Ascending aorta (tissue), 2 donors: ENCODE data around the gene HCAR3. TPM values are rescaled to one million over a fixed set of nuclear protein-coding genes. Genes with fewer than 3 reads are reported as not detected.
"Not testable (repeated sequence)": the region's sequence is repeated elsewhere in the genome, so short reads cannot be mapped to it uniquely, and the experiment has no call there.

Experiments used
- DNase-seq, 2 donors: peaks; one replicate each; pipeline ENCODE4 v3.0.0-alpha.2; 2019; ENCODE audit warnings: low spot score in 2 of 2
- H3K27ac ChIP-seq, 2 donors: fragments of 200-600 bp; sonication (generic); one replicate each; pipeline ENCODE4 v1.5.1; 2016 to 2017; ENCODE audit warnings: mild to moderate bottlenecking in 1 of 2
- H3K27me3 ChIP-seq: fragments of 200-600 bp; sonication (generic); one replicate; pipeline ENCODE4 v1.5.1; 2017
- H3K36me3 ChIP-seq, 2 donors: fragments of 200-600 bp; sonication (generic); one replicate each; pipeline ENCODE4 v1.5.1; 2016
- H3K4me1 ChIP-seq, 2 donors: fragments of 200-600 bp; sonication (generic); one replicate each; pipeline ENCODE4 v1.5.1; 2016 to 2017; ENCODE audit warnings: mild to moderate bottlenecking in 1 of 2
- H3K4me3 ChIP-seq, 2 donors: fragments of 200-600 bp; sonication (generic); one replicate each; pipeline ENCODE4 v1.5.1; 2016 to 2017; ENCODE audit warnings: mild to moderate bottlenecking in 1 of 2
- H3K9me3 ChIP-seq, 2 donors: fragments of 200-600 bp; sonication (generic); one replicate each; pipeline ENCODE4 v1.5.1; 2016
- intact Hi-C: fragments of 100-400 bp; cut with DNase I; formaldehyde crosslinking; loops from one replicate; pipeline ENCODE4 v1.15.1; 2023
- total RNA-seq: library from RNA; depleted of rRNA; stranded (reverse); fragments of >200 nt; gene quantifications from one replicate; pipeline ENCODE4 v1.1.0, GENCODE V29; 2016
- TF ChIP-seq, protein P1 (sequence below), 3 experiments: fragments of 200-600 bp in 2 of 3; fragments of 450-650 bp in 1 of 3; sonication (generic) in 2 of 3; IDR thresholded peaks; one replicate each; pipeline ENCODE4 v1.5.1; 2016 to 2019; ENCODE audit warnings: antibody characterized with exemption in 3 of 3, mild to moderate bottlenecking in 1 of 3, moderate library complexity in 1 of 3

HCAR3 gene
- total RNA-seq, 1 donor from 2014 or later, result not detected

DNA sequence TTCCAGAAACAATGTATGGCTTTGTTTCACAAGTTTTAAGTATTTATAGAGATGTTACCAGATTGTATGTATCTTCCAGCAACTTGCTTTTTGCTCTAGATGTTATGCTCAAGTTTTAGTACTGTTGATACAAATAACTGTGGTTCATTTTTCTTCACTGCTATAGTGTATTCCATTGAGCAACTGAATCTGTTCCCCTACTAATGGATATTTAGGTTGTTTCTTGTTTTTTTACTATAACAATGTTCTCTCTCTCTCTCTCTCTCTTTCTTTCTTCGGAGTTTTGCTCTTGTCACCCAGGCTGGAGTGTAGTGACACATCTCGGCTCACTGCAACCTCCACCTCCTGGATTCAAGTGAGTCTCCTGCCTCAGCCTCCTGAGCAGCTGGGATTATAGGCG, 30.1 kb downstream of the HCAR3 start:
- H3K9me3 ChIP-seq, result no peaks in the 10 kb centered on the region
- intact Hi-C loops, result no loop called here
- no peak overlapping the region for H3K4me3 ChIP-seq

GRCh38 chr12:122684297-122684813, 32.3 kb downstream of the HCAR3 start:
- Histone ChIP-seq H3K27ac (no peak overlapping the region), H3K27me3 (no peaks in the 10 kb centered on the region), H3K9me3 (no peaks in the 10 kb centered on the region), H3K36me3 (no peaks in the 10 kb centered on the region), H3K4me3 (no peak overlapping the region), H3K4me1 (no peaks in the 10 kb centered on the region)
- TF ChIP-seq, protein P1, sequence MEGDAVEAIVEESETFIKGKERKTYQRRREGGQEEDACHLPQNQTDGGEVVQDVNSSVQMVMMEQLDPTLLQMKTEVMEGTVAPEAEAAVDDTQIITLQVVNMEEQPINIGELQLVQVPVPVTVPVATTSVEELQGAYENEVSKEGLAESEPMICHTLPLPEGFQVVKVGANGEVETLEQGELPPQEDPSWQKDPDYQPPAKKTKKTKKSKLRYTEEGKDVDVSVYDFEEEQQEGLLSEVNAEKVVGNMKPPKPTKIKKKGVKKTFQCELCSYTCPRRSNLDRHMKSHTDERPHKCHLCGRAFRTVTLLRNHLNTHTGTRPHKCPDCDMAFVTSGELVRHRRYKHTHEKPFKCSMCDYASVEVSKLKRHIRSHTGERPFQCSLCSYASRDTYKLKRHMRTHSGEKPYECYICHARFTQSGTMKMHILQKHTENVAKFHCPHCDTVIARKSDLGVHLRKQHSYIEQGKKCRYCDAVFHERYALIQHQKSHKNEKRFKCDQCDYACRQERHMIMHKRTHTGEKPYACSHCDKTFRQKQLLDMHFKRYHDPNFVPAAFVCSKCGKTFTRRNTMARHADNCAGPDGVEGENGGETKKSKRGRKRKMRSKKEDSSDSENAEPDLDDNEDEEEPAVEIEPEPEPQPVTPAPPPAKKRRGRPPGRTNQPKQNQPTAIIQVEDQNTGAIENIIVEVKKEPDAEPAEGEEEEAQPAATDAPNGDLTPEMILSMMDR (IDR thresholded peaks at IDR 0.05), result no peak
- DNase-seq, result no peak
- intact Hi-C loops, result no loop called here

More for the DNA sequence above, 30.1 kb downstream of the HCAR3 start:
- TF ChIP-seq, protein P1 (IDR thresholded peaks at IDR 0.05), result no peak
- Histone ChIP-seq H3K27ac (no peak overlapping the region), H3K27me3 (no peaks in the 10 kb centered on the region), H3K4me1 (no peaks in the 10 kb centered on the region), H3K36me3 (no peaks in the 10 kb centered on the region)
- no peak for DNase-seq

DNA sequence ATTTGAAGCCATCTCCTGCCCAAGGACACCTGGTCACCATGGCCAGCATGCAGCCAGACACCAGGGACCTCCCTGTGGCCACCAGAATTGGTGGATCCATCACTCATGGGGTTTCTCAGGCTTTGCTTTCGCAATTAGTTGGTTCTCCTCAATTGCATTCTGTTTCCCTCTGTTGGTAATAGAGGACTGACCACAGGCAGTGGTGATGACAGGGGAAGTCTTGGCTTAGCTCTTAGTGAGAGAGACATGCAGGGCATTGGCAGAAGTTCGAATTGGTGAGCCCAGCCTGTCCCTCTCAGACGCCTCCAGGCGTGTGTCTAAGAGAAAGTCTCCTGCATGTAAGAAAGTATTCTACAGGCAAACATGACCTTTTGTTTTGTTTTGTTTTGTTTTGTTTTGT, 34.8 kb downstream of the HCAR3 start:
- H3K4me3 ChIP-seq, result no peak overlapping the region
- H3K27me3 ChIP-seq, result no peaks in the 10 kb centered on the region
- intact Hi-C loops, result no loop called here
- no peaks in the 10 kb centered on the region for H3K36me3 ChIP-seq
- DNase-seq, result no peak
- H3K27ac ChIP-seq, result no peak overlapping the region
- H3K4me1 ChIP-seq, result no peaks in the 10 kb centered on the region
- H3K9me3 ChIP-seq, result no peaks in the 10 kb centered on the region
- TF ChIP-seq, protein P1 (IDR thresholded peaks at IDR 0.05), result no peak

GRCh38 chr12:122680989-122681388, 35.6 kb downstream of the HCAR3 start:
- H3K4me3 ChIP-seq, H3K4me1 ChIP-seq, H3K36me3 ChIP-seq, H3K9me3 ChIP-seq, H3K27ac ChIP-seq, H3K27me3 ChIP-seq, intact Hi-C loops, DNase-seq: not testable (repeated sequence)

DNA sequence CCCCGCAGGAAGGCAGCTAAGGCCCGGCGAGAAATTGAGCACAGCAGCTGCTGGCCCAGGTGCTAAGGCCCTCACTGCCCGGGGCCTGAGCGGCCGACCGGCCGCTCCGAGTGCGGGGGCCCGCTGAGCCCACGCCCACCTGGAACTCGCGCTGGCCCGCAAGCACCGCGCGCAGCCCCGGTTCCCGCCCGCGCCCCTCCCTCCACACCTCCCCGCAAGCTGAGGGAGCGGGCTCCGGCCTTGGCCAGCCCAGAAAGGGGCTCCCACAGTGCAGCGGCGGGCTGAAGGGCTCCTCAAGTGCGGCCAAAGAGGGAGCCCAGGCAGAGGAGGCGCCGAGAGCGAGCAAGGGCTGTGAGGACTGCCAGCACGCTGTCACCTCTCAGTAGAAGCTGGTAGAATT, 39.8 kb downstream of the HCAR3 start:
- intact Hi-C loops, DNase-seq: not testable (repeated sequence)

GRCh38 chr12:122676015-122676414, 40.6 kb downstream of the HCAR3 start:
- H3K9me3 ChIP-seq, H3K4me1 ChIP-seq, H3K36me3 ChIP-seq, DNase-seq, intact Hi-C loops, H3K4me3 ChIP-seq, H3K27ac ChIP-seq, H3K27me3 ChIP-seq: not testable (repeated sequence)

More for the DNA sequence above, 39.8 kb downstream of the HCAR3 start:
- not testable (repeated sequence) for H3K9me3 ChIP-seq, H3K4me1 ChIP-seq, H3K36me3 ChIP-seq, H3K27me3 ChIP-seq, H3K27ac ChIP-seq, H3K4me3 ChIP-seq

DNA sequence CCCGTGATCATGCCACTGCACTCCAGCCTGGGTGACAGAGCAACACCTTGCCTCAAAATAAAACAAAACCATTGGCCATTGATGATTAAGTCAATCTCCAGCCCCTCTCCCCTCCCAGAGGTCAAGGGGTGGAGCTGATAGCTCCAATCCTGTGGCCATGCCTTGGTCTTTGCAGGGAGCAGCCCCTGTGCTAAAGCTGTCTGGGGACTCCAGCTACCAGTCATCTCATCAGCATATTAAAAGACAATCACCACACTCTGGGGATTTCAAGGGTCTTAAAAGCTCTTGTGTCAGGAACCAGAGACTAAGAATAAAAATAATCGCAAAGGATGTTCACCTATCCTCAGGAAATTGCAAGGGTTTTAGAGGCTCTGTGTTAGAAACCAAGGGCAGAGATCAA, 44.1 kb downstream of the HCAR3 start:
- H3K36me3 ChIP-seq, result no peaks in the 10 kb centered on the region
- H3K27ac ChIP-seq, result no peak overlapping the region
- TF ChIP-seq, protein P1 (IDR thresholded peaks at IDR 0.05), result no peak
- DNase-seq, result no peak
- no peaks in the 10 kb centered on the region for H3K27me3 ChIP-seq
- intact Hi-C loops, result no loop called here
- H3K4me1 ChIP-seq, result no peaks in the 10 kb centered on the region
- no peaks in the 10 kb centered on the region for H3K9me3 ChIP-seq
- no peak overlapping the region for H3K4me3 ChIP-seq
